ENCODE results near the gene CCM2. TPM values are rescaled to one million over a fixed set of nuclear protein-coding genes. Genes with fewer than 3 reads are reported as not detected.

CCM2 gene
- total and polyA plus RNA-seq, 2 experiments from 2014 or later, result 24.9 to 40.1 TPM

- TF ChIP-seq, protein P1, sequence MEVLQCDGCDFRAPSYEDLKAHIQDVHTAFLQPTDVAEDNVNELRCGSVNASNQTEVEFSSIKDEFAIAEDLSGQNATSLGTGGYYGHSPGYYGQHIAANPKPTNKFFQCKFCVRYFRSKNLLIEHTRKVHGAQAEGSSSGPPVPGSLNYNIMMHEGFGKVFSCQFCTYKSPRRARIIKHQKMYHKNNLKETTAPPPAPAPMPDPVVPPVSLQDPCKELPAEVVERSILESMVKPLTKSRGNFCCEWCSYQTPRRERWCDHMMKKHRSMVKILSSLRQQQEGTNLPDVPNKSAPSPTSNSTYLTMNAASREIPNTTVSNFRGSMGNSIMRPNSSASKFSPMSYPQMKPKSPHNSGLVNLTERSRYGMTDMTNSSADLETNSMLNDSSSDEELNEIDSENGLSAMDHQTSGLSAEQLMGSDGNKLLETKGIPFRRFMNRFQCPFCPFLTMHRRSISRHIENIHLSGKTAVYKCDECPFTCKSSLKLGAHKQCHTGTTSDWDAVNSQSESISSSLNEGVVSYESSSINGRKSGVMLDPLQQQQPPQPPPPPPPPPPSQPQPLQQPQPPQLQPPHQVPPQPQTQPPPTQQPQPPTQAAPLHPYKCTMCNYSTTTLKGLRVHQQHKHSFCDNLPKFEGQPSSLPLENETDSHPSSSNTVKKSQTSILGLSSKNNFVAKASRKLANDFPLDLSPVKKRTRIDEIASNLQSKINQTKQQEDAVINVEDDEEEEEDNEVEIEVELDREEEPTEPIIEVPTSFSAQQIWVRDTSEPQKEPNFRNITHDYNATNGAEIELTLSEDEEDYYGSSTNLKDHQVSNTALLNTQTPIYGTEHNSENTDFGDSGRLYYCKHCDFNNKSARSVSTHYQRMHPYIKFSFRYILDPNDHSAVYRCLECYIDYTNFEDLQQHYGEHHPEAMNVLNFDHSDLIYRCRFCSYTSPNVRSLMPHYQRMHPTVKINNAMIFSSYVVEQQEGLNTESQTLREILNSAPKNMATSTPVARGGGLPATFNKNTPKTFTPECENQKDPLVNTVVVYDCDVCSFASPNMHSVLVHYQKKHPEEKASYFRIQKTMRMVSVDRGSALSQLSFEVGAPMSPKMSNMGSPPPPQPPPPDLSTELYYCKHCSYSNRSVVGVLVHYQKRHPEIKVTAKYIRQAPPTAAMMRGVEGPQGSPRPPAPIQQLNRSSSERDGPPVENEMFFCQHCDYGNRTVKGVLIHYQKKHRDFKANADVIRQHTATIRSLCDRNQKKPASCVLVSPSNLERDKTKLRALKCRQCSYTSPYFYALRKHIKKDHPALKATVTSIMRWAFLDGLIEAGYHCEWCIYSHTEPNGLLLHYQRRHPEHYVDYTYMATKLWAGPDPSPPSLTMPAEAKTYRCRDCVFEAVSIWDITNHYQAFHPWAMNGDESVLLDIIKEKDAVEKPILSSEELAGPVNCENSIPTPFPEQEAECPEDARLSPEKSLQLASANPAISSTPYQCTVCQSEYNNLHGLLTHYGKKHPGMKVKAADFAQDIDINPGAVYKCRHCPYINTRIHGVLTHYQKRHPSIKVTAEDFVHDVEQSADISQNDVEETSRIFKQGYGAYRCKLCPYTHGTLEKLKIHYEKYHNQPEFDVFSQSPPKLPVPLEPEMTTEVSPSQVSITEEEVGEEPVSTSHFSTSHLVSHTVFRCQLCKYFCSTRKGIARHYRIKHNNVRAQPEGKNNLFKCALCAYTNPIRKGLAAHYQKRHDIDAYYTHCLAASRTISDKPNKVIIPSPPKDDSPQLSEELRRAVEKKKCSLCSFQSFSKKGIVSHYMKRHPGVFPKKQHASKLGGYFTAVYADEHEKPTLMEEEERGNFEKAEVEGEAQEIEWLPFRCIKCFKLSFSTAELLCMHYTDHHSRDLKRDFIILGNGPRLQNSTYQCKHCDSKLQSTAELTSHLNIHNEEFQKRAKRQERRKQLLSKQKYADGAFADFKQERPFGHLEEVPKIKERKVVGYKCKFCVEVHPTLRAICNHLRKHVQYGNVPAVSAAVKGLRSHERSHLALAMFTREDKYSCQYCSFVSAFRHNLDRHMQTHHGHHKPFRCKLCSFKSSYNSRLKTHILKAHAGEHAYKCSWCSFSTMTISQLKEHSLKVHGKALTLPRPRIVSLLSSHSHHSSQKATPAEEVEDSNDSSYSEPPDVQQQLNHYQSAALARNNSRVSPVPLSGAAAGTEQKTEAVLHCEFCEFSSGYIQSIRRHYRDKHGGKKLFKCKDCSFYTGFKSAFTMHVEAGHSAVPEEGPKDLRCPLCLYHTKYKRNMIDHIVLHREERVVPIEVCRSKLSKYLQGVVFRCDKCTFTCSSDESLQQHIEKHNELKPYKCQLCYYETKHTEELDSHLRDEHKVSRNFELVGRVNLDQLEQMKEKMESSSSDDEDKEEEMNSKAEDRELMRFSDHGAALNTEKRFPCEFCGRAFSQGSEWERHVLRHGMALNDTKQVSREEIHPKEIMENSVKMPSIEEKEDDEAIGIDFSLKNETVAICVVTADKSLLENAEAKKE (CRISPR knock-in tag; IDR thresholded peaks at IDR 0.05), result no peak
These were observed 105.0 kb downstream of the CCM2 start (continued) for GRCh38 chr7:45104844-45105587.

DNA sequence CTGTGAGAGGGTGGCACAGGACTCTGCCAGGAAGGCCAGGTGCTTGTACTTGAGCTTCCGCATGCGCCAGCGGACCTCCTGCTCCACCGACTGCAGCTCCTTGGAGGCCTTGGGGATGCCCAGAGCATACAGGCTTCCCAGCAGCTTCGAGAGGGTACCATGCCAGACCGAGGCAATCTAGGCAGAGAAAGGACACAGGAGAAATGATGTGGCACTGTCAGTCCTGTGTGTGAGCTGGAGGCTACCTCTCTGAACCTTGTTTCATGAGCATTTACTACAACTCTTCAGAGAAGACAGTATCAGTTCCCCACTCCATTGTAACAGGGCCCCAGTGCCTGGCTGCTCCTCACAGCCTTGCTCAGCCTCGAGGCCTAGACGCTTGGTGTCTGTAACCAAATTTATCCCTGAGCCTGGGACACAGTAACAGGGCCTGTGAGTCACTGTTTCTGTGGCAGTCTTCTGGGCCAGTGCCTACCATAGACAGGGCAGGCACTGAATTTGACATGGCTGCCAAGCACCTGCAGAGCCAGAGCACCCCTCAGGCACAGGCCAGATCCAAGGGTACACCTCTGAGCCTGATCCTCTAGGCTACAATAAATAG lies 105.7 kb downstream of the CCM2 start:
- Mint-ChIP-seq H3K27ac (no peak overlapping the region), H3K9me3 (no peaks in the 10 kb centered on the region; the same call in 2 of the 3 replicates), H3K4me1 (peaks cover 5% of the 10 kb centered on the region; the same call in 2 of the 3 replicates), H3K4me3 (no peak overlapping the region), H3K27me3 (ENCODE audit: insufficient read depth, low read depth, poor library complexity) (peaks cover 11% of the 10 kb centered on the region), H3K36me3 (ENCODE audit: low read depth) (peaks cover 86% of the 10 kb centered on the region)
- Histone ChIP-seq H3F3A (replicated peaks; ENCODE audit: low read depth) (0 out of 2 replicates have a peak, but pooled peaks cover 1% of the 10 kb centered on the region), H3K4me2 (no peak overlapping the region), H3K27ac (ENCODE audit: low read depth) (no peak overlapping the region), H3K27me3 (ENCODE audit: insufficient read depth) (no peaks in the 10 kb centered on the region), H3K4me1 (ENCODE audit: insufficient read depth) (0 out of 2 replicates have a peak, but pooled peaks cover 8% of the 10 kb centered on the region), H4K20me1 (replicated peaks; ENCODE audit: insufficient read depth) (peaks cover 53% of the 10 kb centered on the region), H2AFZ (no peak overlapping the region), H3K36me3 (ENCODE audit: insufficient read depth) (peaks cover 62% of the 10 kb centered on the region), H3K4me3 (no peak overlapping the region), H3K79me2 (replicated peaks; ENCODE audit: insufficient read depth) (peaks cover 48% of the 10 kb centered on the region), H3K9me2 (ENCODE audit: insufficient read depth) (no peaks in the 10 kb centered on the region)
- no peak for ATAC-seq
- no peak for DNase-seq (ENCODE audit: low spot score)
- TF ChIP-seq EZH2phosphoT487 (IDR thresholded peaks at IDR 0.05; ENCODE audit: unreplicated experiment) (no peak), POLR2AphosphoS5 (IDR thresholded peaks at IDR 0.05; ENCODE audit: low read depth) (no peak), STAT1 (IDR thresholded peaks at IDR 0.05; ENCODE audit: unreplicated experiment) (no peak)
- TF ChIP-seq, protein P1 (CRISPR knock-in tag; IDR thresholded peaks at IDR 0.05), result no peak

Measured in GM23338 (cell line).